ENCODE results near the gene CFAP74.

Gene CFAP74

GRCh38 chr1:2003541-2004131 lies at the start of gene CFAP74:
Gene CFAP74, minus strand, starts transcription at chr1:2003786. Its CDS starts 12,830 bp downstream, at chr1:1990956.
- no peak for FAIRE-seq

GRCh38 chr1:2053217-2053616 lies 49.6 kb upstream of the CFAP74 start:
- FAIRE-seq = no peak

GRCh38 chr1:2052756-2053155 lies 49.2 kb upstream of the CFAP74 start:
- FAIRE-seq = no peak

GRCh38 chr1:2052054-2052679 lies 48.6 kb upstream of the CFAP74 start:
- FAIRE-seq = no peak

GRCh38 chr1:2050793-2051682 lies 47.5 kb upstream of the CFAP74 start:
- FAIRE-seq = no peak

GRCh38 chr1:2050461-2050792 lies 46.8 kb upstream of the CFAP74 start:
- no peak for FAIRE-seq

GRCh38 chr1:2049718-2050431 lies 46.3 kb upstream of the CFAP74 start, which contains the start of gene PRKCZ:
Gene PRKCZ, plus strand, starts transcription at chr1:2050411. Its CDS starts 220 bp downstream, at chr1:2050631.
- FAIRE-seq = no peak

GRCh38 chr1:2049225-2049717 lies 45.7 kb upstream of the CFAP74 start:
- FAIRE-seq = no peak

- no peak for FAIRE-seq
Observed at GRCh38 chr1:2047749-2048729, 44.5 kb upstream of the CFAP74 start.

GRCh38 chr1:2046953-2047748 lies 43.6 kb upstream of the CFAP74 start:
- no peak for FAIRE-seq

GRCh38 chr1:2046174-2046917 lies 42.8 kb upstream of the CFAP74 start:
- no peak for FAIRE-seq

- FAIRE-seq = no peak
Observed at GRCh38 chr1:2045468-2046173, 42.0 kb upstream of the CFAP74 start.

GRCh38 chr1:2044510-2045319 lies 41.1 kb upstream of the CFAP74 start:
- FAIRE-seq = no peak

GRCh38 chr1:2043886-2044285 lies 40.3 kb upstream of the CFAP74 start:
- no peak for FAIRE-seq

- no peak for FAIRE-seq
Observed at GRCh38 chr1:2042830-2043773, 39.5 kb upstream of the CFAP74 start.

GRCh38 chr1:2041887-2042286 lies 38.3 kb upstream of the CFAP74 start:
- no peak for FAIRE-seq

- FAIRE-seq = no peak
Observed at GRCh38 chr1:2041305-2041704, 37.7 kb upstream of the CFAP74 start.

Data from endometrium (tissue), 2 donors.